ENCODE data around the gene VGF. TPM values are rescaled to one million over a fixed set of nuclear protein-coding genes. Genes with fewer than 3 reads are reported as not detected.
A peak's percentile ranks its signal among the peaks of the same experiment; 100 is the strongest.

Gene VGF
- total RNA-seq, 4 donors from 2014 or later, result 0.94 TPM; not detected in 3

DNA sequence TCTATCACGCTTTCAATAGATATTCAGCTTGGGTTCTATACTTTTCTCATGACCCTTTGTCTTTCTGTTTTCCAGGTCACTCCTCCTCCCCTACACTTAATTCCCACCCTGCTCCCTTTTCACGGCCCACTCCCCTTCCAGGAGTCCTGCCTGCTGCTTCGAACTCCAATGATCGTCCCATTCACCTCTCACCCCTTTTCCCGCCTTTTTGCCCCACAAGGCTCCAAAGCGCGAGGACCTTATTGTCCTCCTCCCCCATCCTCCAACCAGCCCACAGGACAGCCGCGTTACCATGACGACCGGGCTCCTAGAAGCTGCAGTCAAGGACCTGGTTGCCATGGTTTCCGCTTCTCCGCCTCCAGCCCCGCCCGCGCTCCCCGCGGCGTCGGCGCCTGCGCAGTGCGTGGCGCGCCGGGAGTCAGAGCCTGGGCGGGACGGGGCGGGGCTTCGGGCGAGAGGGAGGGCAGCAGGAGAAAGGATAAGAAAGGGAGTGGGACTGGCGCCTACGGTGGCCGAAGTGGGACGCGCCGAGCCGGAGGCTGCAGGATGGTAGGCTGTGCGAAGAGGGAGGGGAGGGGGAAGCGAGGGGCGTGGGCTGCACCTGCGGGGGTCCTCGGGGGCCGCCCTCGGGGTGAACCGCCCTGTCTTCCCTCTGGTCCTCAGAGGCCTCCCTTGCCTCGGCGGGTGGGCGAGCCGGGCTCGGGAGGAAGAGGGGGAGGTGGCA lies 11.2 kb downstream of the VGF start, which contains the start of gene AP1S1:
AP1S1 (plus strand) TSS at position 508 of the 724 bp plus-strand sequence; CDS start at position 547, 39 bp downstream.
- Histone ChIP-seq H3K36me3 (peaks cover 0 to 15% (median 0%) of the 10 kb centered on the region in 3 donors), H3K27ac (peak within 1 kb of the TSS; percentile 55 to 74 (median 65))
- no peak for TF ChIP-seq CTCF (IDR thresholded peaks at IDR 0.05)
- TF ChIP-seq POLR2A (IDR thresholded peaks at IDR 0.05), result peak in 1 of 2 donors; percentile 83

DNA sequence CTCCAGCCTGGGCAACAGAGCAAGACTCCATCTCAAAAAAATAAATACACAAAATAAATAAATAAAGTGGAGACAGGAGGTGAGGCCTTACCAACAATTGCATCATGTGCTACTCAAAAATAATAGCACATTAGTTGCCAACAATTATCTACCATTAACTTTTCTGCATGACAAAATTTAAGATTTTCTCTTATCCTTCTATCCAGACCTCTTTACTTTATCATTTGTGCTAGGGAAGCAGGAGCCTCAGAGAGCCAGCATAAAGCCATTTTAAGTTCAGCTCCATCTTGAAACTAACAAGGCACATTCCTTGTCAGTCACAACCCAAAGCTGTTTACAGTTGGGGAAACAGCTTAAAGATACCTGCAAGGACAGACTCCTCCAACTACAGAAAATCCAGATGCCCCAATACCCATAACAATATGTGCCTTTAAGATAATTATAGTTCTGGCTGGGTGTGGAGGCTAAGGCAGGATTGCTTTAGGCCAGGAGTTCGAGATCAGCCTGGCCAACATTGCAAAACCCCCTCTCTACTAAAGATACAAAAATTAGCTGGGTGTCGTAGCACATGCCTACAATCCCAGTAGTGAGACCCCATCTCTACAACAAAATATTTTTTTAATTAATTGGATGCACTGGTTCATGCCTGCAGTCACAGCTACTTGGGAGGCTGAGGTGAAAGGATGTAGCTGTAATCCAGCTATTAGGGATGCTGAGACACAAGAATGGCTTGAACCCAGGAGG lies 13.3 kb downstream of the VGF start:
- DNase-seq, result no peak
- no peak overlapping the region for H3K4me3 ChIP-seq
- TF ChIP-seq CTCF (IDR thresholded peaks at IDR 0.05), result no peak
- TF ChIP-seq POLR2A (IDR thresholded peaks at IDR 0.05), result no peak
- no peaks in the 10 kb centered on the region for H3K36me3 ChIP-seq
- H3K27ac ChIP-seq, result no peak overlapping the region
- H3K27me3 ChIP-seq, result no peaks in the 10 kb centered on the region
- H3K4me1 ChIP-seq, result peaks cover 0 to 12% (median 5%) of the 10 kb centered on the region in 4 donors
- H3K9me3 ChIP-seq, result no peaks in the 10 kb centered on the region

More for the DNA sequence above, 11.2 kb downstream of the VGF start, which contains the start of gene AP1S1:
- DNase-seq, result peak; percentile 96 to 97 (median 97)
- no peaks in the 10 kb centered on the region for H3K27me3 ChIP-seq
- peaks cover 0 to 12% (median 6%) of the 10 kb centered on the region in 4 donors for H3K4me1 ChIP-seq
- no peaks in the 10 kb centered on the region for H3K9me3 ChIP-seq
- peak within 1 kb of the TSS; percentile 76 to 89 (median 84) for H3K4me3 ChIP-seq

DNA sequence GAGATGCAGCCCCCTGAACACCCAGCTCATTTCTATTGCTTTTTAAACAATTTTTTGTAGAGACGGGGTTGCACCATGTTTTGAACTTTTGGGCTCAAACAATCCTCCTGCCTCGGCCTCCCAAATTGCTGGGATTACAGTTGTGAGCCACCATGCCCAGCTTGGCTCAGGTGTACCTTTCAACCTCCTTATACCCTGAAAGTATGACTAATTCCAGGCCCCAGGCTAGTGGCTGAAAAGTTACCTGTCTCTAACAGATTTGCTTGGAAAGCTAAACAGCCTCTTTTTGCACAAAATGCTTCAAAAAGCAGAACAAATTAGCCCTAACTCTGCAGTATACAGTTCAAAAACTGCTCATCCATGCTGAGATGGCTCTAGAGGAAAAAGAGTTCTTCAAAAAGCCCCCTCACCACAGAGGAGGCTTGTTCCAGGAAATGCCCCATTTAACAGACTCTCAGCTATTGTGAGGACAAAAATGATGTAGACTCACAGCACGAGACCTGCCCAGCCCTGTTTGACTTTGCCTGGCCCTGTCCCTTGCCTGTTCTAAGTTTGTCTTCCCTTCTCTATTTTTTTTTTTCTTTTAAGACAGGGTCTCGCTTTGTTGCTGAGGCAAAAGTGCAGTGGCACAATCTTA lies 24.5 kb downstream of the VGF start:
- no peaks in the 10 kb centered on the region for H3K36me3 ChIP-seq
- H3K9me3 ChIP-seq, result no peaks in the 10 kb centered on the region
- H3K4me3 ChIP-seq, result no peak overlapping the region
- no peak overlapping the region for H3K27ac ChIP-seq
- TF ChIP-seq CTCF (IDR thresholded peaks at IDR 0.05) (no peak), POLR2A (IDR thresholded peaks at IDR 0.05) (no peak)
- H3K27me3 ChIP-seq, result no peaks in the 10 kb centered on the region
- DNase-seq, result no peak
- H3K4me1 ChIP-seq, result peaks cover 0 to 25% (median 3%) of the 10 kb centered on the region in 4 donors

DNA sequence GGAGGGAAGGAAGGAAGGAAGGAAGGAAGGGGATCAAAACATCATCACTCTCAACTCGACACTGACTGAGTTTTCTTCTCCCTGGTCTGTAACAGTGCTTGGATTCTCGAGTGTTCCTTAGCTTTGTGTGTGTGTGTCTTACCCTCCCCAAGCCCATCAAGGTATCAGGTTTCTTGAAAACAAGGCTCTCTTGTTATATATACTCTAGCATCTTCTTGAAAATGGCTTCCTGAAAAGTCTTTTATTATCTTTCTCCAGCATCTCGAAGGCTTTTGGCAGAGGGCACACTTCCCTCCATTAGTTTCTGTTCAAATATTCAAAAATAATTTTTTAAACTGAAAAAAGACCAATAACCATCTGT lies 25.1 kb downstream of the VGF start:
- TF ChIP-seq POLR2A (IDR thresholded peaks at IDR 0.05) (no peak), CTCF (IDR thresholded peaks at IDR 0.05) (no peak)
- Histone ChIP-seq H3K27me3 (no peaks in the 10 kb centered on the region), H3K9me3 (no peaks in the 10 kb centered on the region), H3K4me1 (peaks cover 0 to 25% (median 3%) of the 10 kb centered on the region in 4 donors), H3K36me3 (no peaks in the 10 kb centered on the region), H3K27ac (no peak overlapping the region), H3K4me3 (no peak overlapping the region)
- DNase-seq, result no peak

GRCh38 chr7:101138213-101138870 lies 27.0 kb downstream of the VGF start:
- H3K4me1 ChIP-seq, result peaks cover 0 to 19% (median 3%) of the 10 kb centered on the region in 4 donors
- peak overlapping the region in 2 of 4 donors; percentile 27 to 32 for H3K4me3 ChIP-seq
- no peaks in the 10 kb centered on the region for H3K27me3 ChIP-seq
- H3K36me3 ChIP-seq, result no peaks in the 10 kb centered on the region
- peak; percentile 63 to 94 (median 82) for DNase-seq
- peak overlapping the region in 3 of 4 donors; percentile 17 to 78 (median 61) for H3K27ac ChIP-seq
- TF ChIP-seq POLR2A (IDR thresholded peaks at IDR 0.05) (peak in 1 of 2 donors; percentile 19), CTCF (IDR thresholded peaks at IDR 0.05) (peak; percentile 43 to 84 (median 60))
- no peaks in the 10 kb centered on the region for H3K9me3 ChIP-seq
